Breast epithelium (tissue), 3 donors: ENCODE data around the gene POU2AF3.

Experiments
- POLR2A ChIP-seq: fragments of 450-650 bp; IDR thresholded peaks from one replicate; pipeline ENCODE4 v1.6.1; 2016; ENCODE audit warnings: antibody characterized with exemption, mild to moderate bottlenecking, moderate library complexity
- POLR2AphosphoS5 ChIP-seq, 3 donors: sonication (generic); formaldehyde crosslinking; IDR thresholded peaks; one replicate each; pipeline ENCODE4 v1.6.1; 2017; ENCODE audit warnings: antibody characterized with exemption in 3 of 3
- TF ChIP-seq, protein P1 (sequence below), 3 donors: fragments of 450-650 bp; IDR thresholded peaks; one replicate each; pipeline ENCODE4 v1.5.1; 2016 to 2017; ENCODE audit warnings: antibody characterized with exemption in 3 of 3, mild to moderate bottlenecking in 3 of 3, moderate library complexity in 3 of 3

DNA sequence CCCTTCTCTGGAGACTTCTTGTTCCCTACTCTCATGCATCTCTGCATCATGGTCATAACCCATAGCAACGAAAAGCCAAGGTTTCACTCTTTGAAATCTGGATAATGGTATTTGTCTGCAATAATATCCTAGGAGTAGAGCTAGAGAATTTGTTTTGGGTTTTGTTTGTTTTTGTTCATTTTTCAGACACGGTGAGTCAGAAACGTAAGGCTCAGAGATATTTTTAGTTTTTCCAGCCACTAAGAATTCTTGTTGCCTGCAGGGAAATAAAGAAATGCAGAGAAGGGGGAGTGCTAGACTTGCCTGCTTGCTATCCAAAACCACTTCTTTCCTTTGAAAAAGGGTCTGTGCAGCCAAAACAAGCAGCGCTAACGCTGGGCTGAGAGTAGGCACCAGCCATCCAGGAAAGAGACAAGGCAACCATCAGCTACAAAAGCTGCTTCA lies 26.0 kb downstream of the POU2AF3 start:
- TF ChIP-seq, protein P1, sequence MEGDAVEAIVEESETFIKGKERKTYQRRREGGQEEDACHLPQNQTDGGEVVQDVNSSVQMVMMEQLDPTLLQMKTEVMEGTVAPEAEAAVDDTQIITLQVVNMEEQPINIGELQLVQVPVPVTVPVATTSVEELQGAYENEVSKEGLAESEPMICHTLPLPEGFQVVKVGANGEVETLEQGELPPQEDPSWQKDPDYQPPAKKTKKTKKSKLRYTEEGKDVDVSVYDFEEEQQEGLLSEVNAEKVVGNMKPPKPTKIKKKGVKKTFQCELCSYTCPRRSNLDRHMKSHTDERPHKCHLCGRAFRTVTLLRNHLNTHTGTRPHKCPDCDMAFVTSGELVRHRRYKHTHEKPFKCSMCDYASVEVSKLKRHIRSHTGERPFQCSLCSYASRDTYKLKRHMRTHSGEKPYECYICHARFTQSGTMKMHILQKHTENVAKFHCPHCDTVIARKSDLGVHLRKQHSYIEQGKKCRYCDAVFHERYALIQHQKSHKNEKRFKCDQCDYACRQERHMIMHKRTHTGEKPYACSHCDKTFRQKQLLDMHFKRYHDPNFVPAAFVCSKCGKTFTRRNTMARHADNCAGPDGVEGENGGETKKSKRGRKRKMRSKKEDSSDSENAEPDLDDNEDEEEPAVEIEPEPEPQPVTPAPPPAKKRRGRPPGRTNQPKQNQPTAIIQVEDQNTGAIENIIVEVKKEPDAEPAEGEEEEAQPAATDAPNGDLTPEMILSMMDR (IDR thresholded peaks at IDR 0.05): no peak
- no peak for TF ChIP-seq POLR2A
- no peak for TF ChIP-seq POLR2AphosphoS5 (IDR thresholded peaks at IDR 0.05)
